Astrocyte (in vitro differentiated cells and primary cell): ENCODE data around the gene RTN4RL2.

ENCODE experiments used
- CTCF ChIP-seq: IDR thresholded peaks from 2 replicates; pipeline ENCODE4 v1.5.1; 2011; ENCODE audit warnings: low read depth, mild to moderate bottlenecking, inconsistent platforms, low read length, moderate library complexity; ENCODE audit not compliant: insufficient read depth
- EZH2 ChIP-seq: IDR thresholded peaks from 2 replicates; pipeline ENCODE4 v1.6.1; 2012; ENCODE audit warnings: mild to moderate bottlenecking, low read length, inconsistent platforms; ENCODE audit not compliant: insufficient read depth

DNA sequence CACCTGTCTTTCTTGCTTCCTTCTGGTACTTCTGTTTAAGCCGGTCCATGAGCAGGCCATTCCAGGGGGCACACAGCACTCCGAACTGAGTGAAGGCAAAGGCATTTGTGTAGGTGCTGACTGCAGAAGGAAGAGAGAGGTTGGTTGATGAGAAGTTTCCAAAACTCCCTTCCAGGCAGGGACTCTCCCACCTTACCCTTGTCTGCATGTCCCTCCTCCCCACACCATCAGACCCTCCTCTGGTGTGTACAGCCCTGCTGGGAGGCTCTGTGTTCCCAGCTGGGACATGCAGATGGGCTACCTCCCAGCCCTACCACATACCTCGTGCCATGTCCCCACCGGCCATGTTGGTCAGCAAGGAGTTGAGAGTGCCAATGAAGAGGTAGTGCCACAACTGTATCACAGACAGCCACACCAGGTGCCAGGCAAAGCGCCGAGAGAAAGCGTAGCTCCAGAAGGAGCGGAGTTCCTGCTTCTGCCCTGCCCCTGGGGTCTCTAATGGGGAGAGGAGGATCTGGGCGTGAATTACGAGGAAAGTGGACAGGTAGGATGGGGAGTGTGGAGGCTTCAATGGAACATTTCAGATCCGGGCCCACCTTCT lies 45.6 kb upstream of the RTN4RL2 start:
- TF ChIP-seq CTCF = no peak
- no peak for TF ChIP-seq EZH2
